Measurements from ENCODE around the gene GRAP2. TPM values are rescaled to one million over a fixed set of nuclear protein-coding genes. Genes with fewer than 3 reads are reported as not detected.

Gene GRAP2
- polyA plus RNA-seq, 1 donor (not counting 4 experiments of a cell fraction or from before 2014, with no cell fraction given): not detected

DNA sequence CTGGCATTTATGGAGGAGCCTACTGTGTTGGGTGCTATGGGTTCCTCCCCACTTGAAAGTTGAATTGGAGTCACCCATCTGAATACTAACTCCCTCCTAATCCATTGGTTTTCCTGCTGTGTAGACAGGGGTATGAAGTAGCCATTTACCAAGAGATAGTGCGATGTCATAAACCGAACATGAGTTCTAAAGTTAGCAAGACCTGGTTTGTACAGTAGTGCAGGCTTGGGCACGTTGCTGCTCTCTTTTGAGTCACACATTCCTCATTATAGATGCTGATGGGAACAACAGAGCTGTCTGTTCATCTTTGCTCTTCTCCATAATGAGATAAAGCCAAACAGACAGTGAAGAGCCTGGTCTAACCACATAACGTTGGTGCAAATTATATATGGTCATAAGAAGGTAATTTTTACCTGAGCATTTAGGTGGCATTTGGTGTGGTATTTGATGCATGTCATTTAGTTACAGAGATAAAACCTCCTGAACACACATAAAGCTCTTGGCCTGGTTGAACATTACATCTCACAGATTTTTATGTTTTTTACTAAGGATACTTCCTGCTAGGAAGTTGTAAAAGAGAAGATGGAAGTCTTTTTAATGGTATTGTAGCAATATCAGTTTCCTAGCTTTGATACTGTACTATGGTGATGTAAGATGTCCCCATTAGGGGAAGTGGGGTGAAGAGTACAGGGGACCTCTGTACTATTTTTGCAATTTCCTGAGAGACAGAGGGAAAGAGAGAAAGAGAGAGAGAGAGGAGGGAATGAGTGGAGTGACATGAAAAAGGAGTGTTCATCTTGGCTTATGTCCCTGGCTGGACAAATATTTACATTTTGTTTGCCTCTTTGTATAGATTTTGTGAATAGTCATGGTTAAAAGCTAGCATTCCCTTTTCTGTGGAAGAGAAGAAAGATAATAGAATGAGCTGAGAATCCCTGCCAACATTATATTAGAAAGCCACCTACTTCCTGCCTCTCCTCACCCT lies 27.9 kb downstream of the GRAP2 start:
- Histone ChIP-seq H3K9me1 (ENCODE audit: control insufficient read depth, extremely low read depth, insufficient read depth, low read length) (no peaks in the 10 kb centered on the region), H4K20me1 (ENCODE audit: control insufficient read depth, extremely low read depth, insufficient read depth, low read length) (no peaks in the 10 kb centered on the region), H3K4me3 (ENCODE audit: control insufficient read depth in 2 of 3, extremely low read depth in 1 of 3, insufficient read depth in 2 of 3, low read depth in 1 of 3, low read length in 3 of 3) (no peak overlapping the region), H2AFZ (ENCODE audit: control insufficient read depth, low read length) (peak overlapping the region; percentile 50), H3K4me1 (ENCODE audit: control insufficient read depth, extremely low read depth, insufficient read depth, low read length) (peaks cover 14% of the 10 kb centered on the region), H3K9me3 (ENCODE audit: control insufficient read depth, low read depth, low read length) (no peaks in the 10 kb centered on the region), H3K36me3 (ENCODE audit: control insufficient read depth in 2 of 2, extremely low read depth in 1 of 2, insufficient read depth in 2 of 2, low read length in 2 of 2) (no peaks in the 10 kb centered on the region), H3K79me2 (ENCODE audit: control insufficient read depth, insufficient read depth, low read length) (no peaks in the 10 kb centered on the region), H3K4me2 (ENCODE audit: control insufficient read depth, extremely low read depth, insufficient read depth, low read depth, low read length) (peak overlapping the region; percentile 73), H3K9ac (ENCODE audit: control insufficient read depth, extremely low read depth, insufficient read depth, low read length) (no peak overlapping the region), H3K27ac (ENCODE audit: control insufficient read depth, insufficient read depth, low read length) (no peak overlapping the region), H3K27me3 (ENCODE audit: control insufficient read depth, extremely low read depth, insufficient read depth, low read length) (no peaks in the 10 kb centered on the region)
- DNase-seq (ENCODE audit: low read depth, low spot score) (peak; percentile 49), FAIRE-seq (peak; percentile 99)
- no peak for TF ChIP-seq EZH2 (IDR thresholded peaks at IDR 0.05; ENCODE audit: low read length)
- TF ChIP-seq, protein P1, sequence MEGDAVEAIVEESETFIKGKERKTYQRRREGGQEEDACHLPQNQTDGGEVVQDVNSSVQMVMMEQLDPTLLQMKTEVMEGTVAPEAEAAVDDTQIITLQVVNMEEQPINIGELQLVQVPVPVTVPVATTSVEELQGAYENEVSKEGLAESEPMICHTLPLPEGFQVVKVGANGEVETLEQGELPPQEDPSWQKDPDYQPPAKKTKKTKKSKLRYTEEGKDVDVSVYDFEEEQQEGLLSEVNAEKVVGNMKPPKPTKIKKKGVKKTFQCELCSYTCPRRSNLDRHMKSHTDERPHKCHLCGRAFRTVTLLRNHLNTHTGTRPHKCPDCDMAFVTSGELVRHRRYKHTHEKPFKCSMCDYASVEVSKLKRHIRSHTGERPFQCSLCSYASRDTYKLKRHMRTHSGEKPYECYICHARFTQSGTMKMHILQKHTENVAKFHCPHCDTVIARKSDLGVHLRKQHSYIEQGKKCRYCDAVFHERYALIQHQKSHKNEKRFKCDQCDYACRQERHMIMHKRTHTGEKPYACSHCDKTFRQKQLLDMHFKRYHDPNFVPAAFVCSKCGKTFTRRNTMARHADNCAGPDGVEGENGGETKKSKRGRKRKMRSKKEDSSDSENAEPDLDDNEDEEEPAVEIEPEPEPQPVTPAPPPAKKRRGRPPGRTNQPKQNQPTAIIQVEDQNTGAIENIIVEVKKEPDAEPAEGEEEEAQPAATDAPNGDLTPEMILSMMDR (optimal IDR thresholded peaks at IDR 0.05 in 1 of 3, IDR thresholded peaks at IDR 0.05 in 1 of 3, conservative IDR thresholded peaks at IDR 0.05 in 1 of 3; ENCODE audit: extremely low read depth in 1 of 3, insufficient read depth in 2 of 3, low read length in 3 of 3): no peak
- dilution Hi-C loops (cut with MboI; ENCODE audit: extremely low pct_ligation_motif_present, low sequenced_read_pairs): no loop called here

DNA sequence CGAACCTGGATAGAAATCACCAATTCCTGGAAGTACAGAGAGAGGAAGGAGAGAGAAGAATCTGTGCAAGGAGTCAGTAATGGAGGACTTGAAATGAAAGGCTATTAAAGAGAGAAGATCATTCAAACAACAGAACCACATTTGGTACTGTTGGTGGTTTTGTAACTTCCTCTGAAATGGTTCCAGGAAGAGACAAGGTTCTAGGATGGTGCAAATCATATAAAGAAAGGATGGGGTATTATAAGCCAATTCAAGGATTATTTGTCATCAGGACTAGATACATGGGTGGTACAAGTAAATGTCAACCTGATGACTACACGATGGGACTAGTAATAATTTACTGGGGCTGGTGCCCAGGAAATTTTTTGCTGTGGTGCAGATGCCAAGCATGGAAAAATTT lies 30.4 kb downstream of the GRAP2 start:
- no peak overlapping the region for H3K27ac ChIP-seq (ENCODE audit: control insufficient read depth, insufficient read depth, low read length)
- peaks cover 15% of the 10 kb centered on the region for H3K27me3 ChIP-seq (ENCODE audit: control insufficient read depth, extremely low read depth, insufficient read depth, low read length)
- no peaks in the 10 kb centered on the region for H3K79me2 ChIP-seq (ENCODE audit: control insufficient read depth, insufficient read depth, low read length)
- no peak for TF ChIP-seq EZH2 (IDR thresholded peaks at IDR 0.05; ENCODE audit: low read length)
- TF ChIP-seq, protein P1 (optimal IDR thresholded peaks at IDR 0.05 in 1 of 3, IDR thresholded peaks at IDR 0.05 in 1 of 3, conservative IDR thresholded peaks at IDR 0.05 in 1 of 3; ENCODE audit: extremely low read depth in 1 of 3, insufficient read depth in 2 of 3, low read length in 3 of 3): no peak
- H3K9ac ChIP-seq (ENCODE audit: control insufficient read depth, extremely low read depth, insufficient read depth, low read length): no peak overlapping the region
- H3K4me3 ChIP-seq (ENCODE audit: control insufficient read depth in 2 of 3, extremely low read depth in 1 of 3, insufficient read depth in 2 of 3, low read depth in 1 of 3, low read length in 3 of 3): no peak overlapping the region
- no peaks in the 10 kb centered on the region for H3K9me1 ChIP-seq (ENCODE audit: control insufficient read depth, extremely low read depth, insufficient read depth, low read length)
- no peak overlapping the region for H3K4me2 ChIP-seq (ENCODE audit: control insufficient read depth, extremely low read depth, insufficient read depth, low read depth, low read length)
- dilution Hi-C loops (cut with MboI; ENCODE audit: extremely low pct_ligation_motif_present, low sequenced_read_pairs): no loop called here
- H4K20me1 ChIP-seq (ENCODE audit: control insufficient read depth, extremely low read depth, insufficient read depth, low read length): no peaks in the 10 kb centered on the region
- no peak overlapping the region for H2AFZ ChIP-seq (ENCODE audit: control insufficient read depth, low read length)
- FAIRE-seq (no peak), DNase-seq (ENCODE audit: low read depth, low spot score) (no peak)
- peaks cover 14% of the 10 kb centered on the region for H3K4me1 ChIP-seq (ENCODE audit: control insufficient read depth, extremely low read depth, insufficient read depth, low read length)
- H3K9me3 ChIP-seq (ENCODE audit: control insufficient read depth, low read depth, low read length): no peaks in the 10 kb centered on the region
- H3K36me3 ChIP-seq (ENCODE audit: control insufficient read depth in 2 of 2, extremely low read depth in 1 of 2, insufficient read depth in 2 of 2, low read length in 2 of 2): no peaks in the 10 kb centered on the region

Data from keratinocyte (primary cell).